Measurements from ENCODE around the gene GALNT14.

The GALNT14 gene

GRCh38 chr2:30956995-30957394 is 181.2 kb downstream of the GALNT14 start:
- H3K4me3 ChIP-seq (ENCODE audit: low read length, poor library complexity, severe bottlenecking), result no peak overlapping the region
- no peak for TF ChIP-seq CTCF (conservative IDR thresholded peaks at IDR 0.05; ENCODE audit: low read length)
- no peak for TF ChIP-seq EZH2phosphoT487 (IDR thresholded peaks at IDR 0.05; ENCODE audit: borderline replicate concordance)
- no peaks in the 10 kb centered on the region for H3K36me3 ChIP-seq (ENCODE audit: insufficient read depth, low read length)
- H3K27me3 ChIP-seq (ENCODE audit: insufficient read depth, low read length, poor library complexity, severe bottlenecking), result no peaks in the 10 kb centered on the region
- H3K9me2 ChIP-seq (replicated peaks; ENCODE audit: low read depth, low read length), result no peaks in the 10 kb centered on the region
- H3K4me2 ChIP-seq (ENCODE audit: low read depth, low read length, poor library complexity, severe bottlenecking), result no peak overlapping the region
- H3K4me1 ChIP-seq (ENCODE audit: insufficient read depth, low read length, poor library complexity, severe bottlenecking), result no peaks in the 10 kb centered on the region
- no peak overlapping the region for H3K9ac ChIP-seq (ENCODE audit: low read depth, low read length, poor library complexity, severe bottlenecking)
- no peaks in the 10 kb centered on the region for H3K9me3 ChIP-seq (ENCODE audit: insufficient read depth, low read depth, low read length)
- H2AFZ ChIP-seq (ENCODE audit: low read length), result no peak overlapping the region
- no peaks in the 10 kb centered on the region for H3K79me2 ChIP-seq (ENCODE audit: insufficient read depth, low read length)
- no peaks in the 10 kb centered on the region for H3F3A ChIP-seq (ENCODE audit: low read depth)
- no peaks in the 10 kb centered on the region for H4K20me1 ChIP-seq (ENCODE audit: insufficient read depth, low read length, poor library complexity, severe bottlenecking)

- Histone ChIP-seq H3K9me2 (replicated peaks; ENCODE audit: low read depth, low read length) (no peaks in the 10 kb centered on the region), H3F3A (ENCODE audit: low read depth) (no peaks in the 10 kb centered on the region), H3K4me3 (ENCODE audit: low read length, poor library complexity, severe bottlenecking) (no peak overlapping the region), H3K9ac (ENCODE audit: low read depth, low read length, poor library complexity, severe bottlenecking) (no peak overlapping the region), H4K20me1 (ENCODE audit: insufficient read depth, low read length, poor library complexity, severe bottlenecking) (no peaks in the 10 kb centered on the region), H3K4me1 (ENCODE audit: insufficient read depth, low read length, poor library complexity, severe bottlenecking) (no peaks in the 10 kb centered on the region), H2AFZ (ENCODE audit: low read length) (no peak overlapping the region), H3K79me2 (ENCODE audit: insufficient read depth, low read length) (no peaks in the 10 kb centered on the region), H3K27me3 (ENCODE audit: insufficient read depth, low read length, poor library complexity, severe bottlenecking) (no peaks in the 10 kb centered on the region), H3K36me3 (ENCODE audit: insufficient read depth, low read length) (no peaks in the 10 kb centered on the region), H3K4me2 (ENCODE audit: low read depth, low read length, poor library complexity, severe bottlenecking) (no peak overlapping the region), H3K9me3 (ENCODE audit: insufficient read depth, low read depth, low read length) (no peaks in the 10 kb centered on the region)
- no peak for TF ChIP-seq CTCF (conservative IDR thresholded peaks at IDR 0.05; ENCODE audit: low read length)
- TF ChIP-seq EZH2phosphoT487 (IDR thresholded peaks at IDR 0.05; ENCODE audit: borderline replicate concordance), result no peak
Observed at GRCh38 chr2:30955516-30956132, 182.6 kb downstream of the GALNT14 start.

- Histone ChIP-seq H3K9me3 (ENCODE audit: insufficient read depth, low read depth, low read length) (no peaks in the 10 kb centered on the region), H3K27me3 (ENCODE audit: insufficient read depth, low read length, poor library complexity, severe bottlenecking) (no peaks in the 10 kb centered on the region), H3F3A (ENCODE audit: low read depth) (no peaks in the 10 kb centered on the region), H2AFZ (ENCODE audit: low read length) (no peak overlapping the region), H3K4me1 (ENCODE audit: insufficient read depth, low read length, poor library complexity, severe bottlenecking) (no peaks in the 10 kb centered on the region), H3K4me2 (ENCODE audit: low read depth, low read length, poor library complexity, severe bottlenecking) (no peak overlapping the region), H3K9me2 (replicated peaks; ENCODE audit: low read depth, low read length) (no peaks in the 10 kb centered on the region), H3K79me2 (ENCODE audit: insufficient read depth, low read length) (no peaks in the 10 kb centered on the region), H3K9ac (ENCODE audit: low read depth, low read length, poor library complexity, severe bottlenecking) (no peak overlapping the region), H3K36me3 (ENCODE audit: insufficient read depth, low read length) (no peaks in the 10 kb centered on the region), H3K4me3 (ENCODE audit: low read length, poor library complexity, severe bottlenecking) (no peak overlapping the region), H4K20me1 (ENCODE audit: insufficient read depth, low read length, poor library complexity, severe bottlenecking) (no peaks in the 10 kb centered on the region)
- TF ChIP-seq CTCF (conservative IDR thresholded peaks at IDR 0.05; ENCODE audit: low read length) (no peak), EZH2phosphoT487 (IDR thresholded peaks at IDR 0.05; ENCODE audit: borderline replicate concordance) (no peak)
Observed at GRCh38 chr2:30950339-30950738, 187.9 kb downstream of the GALNT14 start.
